ENCODE data around the gene TAC1. TPM values are rescaled to one million over a fixed set of nuclear protein-coding genes. Genes with fewer than 3 reads are reported as not detected.

TAC1 gene
- total RNA-seq, 1 experiment from 2014 or later: 0.13 TPM

GRCh38 chr7:97697396-97697795, 34.5 kb upstream of the TAC1 start:
- CTCF ChIA-PET: no interaction called here
- intact Hi-C loops (cut with micrococcal nuclease; ENCODE audit: unreplicated experiment) (no loop called here), in situ Hi-C loops (cut with HindIII; ENCODE audit: low pct_unique_long_range_greater_than_20kb, low sequenced_read_pairs) (no loop called here)
- POLR2A ChIA-PET: no interaction called here
- no peak for TF ChIP-seq TCF7L2 (IDR thresholded peaks at IDR 0.05; ENCODE audit: low read depth, low read length)
- no peak for TF ChIP-seq SIN3A (IDR thresholded peaks at IDR 0.05; ENCODE audit: borderline replicate concordance, insufficient read depth, low read depth, low read length)
- no peak for TF ChIP-seq CTCF (IDR thresholded peaks at IDR 0.05)
- TF ChIP-seq REST (IDR thresholded peaks at IDR 0.05; ENCODE audit: insufficient read depth in 1 of 2, low read depth in 2 of 2, low read length in 1 of 2): no peak
- TF ChIP-seq POLR2AphosphoS5 (IDR thresholded peaks at IDR 0.05; ENCODE audit: low read depth, low read length): no peak
- DNase-seq (ENCODE audit: low read depth, low spot score) (no peak), ATAC-seq (no peak)
- no peaks in the 10 kb centered on the region for H3K27me3 ChIP-seq (ENCODE audit: control insufficient read depth, insufficient read depth, low read length)
- H3K27ac ChIP-seq (ENCODE audit: low read length): no peak overlapping the region
- H3K36me3 ChIP-seq (ENCODE audit: control insufficient read depth, insufficient read depth, low read length): no peaks in the 10 kb centered on the region
- H3K4me3 ChIP-seq (ENCODE audit: low read depth in 2 of 2, low read length in 2 of 2): no peak overlapping the region
- BruUV-seq (replicated peaks): no TSS peak
- no peaks in the 10 kb centered on the region for H3K4me1 ChIP-seq (ENCODE audit: control insufficient read depth, insufficient read depth, low read length)
- no peaks in the 10 kb centered on the region for H3K9me3 ChIP-seq (ENCODE audit: control insufficient read depth, insufficient read depth, low read depth, low read length)

- intact Hi-C loops (cut with micrococcal nuclease; ENCODE audit: unreplicated experiment) (no loop called here), in situ Hi-C loops (cut with HindIII; ENCODE audit: low pct_unique_long_range_greater_than_20kb, low sequenced_read_pairs) (no loop called here)
- ChIA-PET CTCF (no interaction called here), POLR2A (no interaction called here)
- DNase-seq (ENCODE audit: low read depth, low spot score) (no peak), ATAC-seq (no peak)
- Histone ChIP-seq H3K9me3 (ENCODE audit: control insufficient read depth, insufficient read depth, low read depth, low read length) (no peaks in the 10 kb centered on the region), H3K36me3 (ENCODE audit: control insufficient read depth, insufficient read depth, low read length) (no peaks in the 10 kb centered on the region), H3K27ac (ENCODE audit: low read length) (no peak overlapping the region), H3K27me3 (ENCODE audit: control insufficient read depth, insufficient read depth, low read length) (no peaks in the 10 kb centered on the region), H3K4me1 (ENCODE audit: control insufficient read depth, insufficient read depth, low read length) (no peaks in the 10 kb centered on the region), H3K4me3 (ENCODE audit: low read depth in 2 of 2, low read length in 2 of 2) (no peak overlapping the region)
- TF ChIP-seq CTCF (IDR thresholded peaks at IDR 0.05) (no peak), POLR2AphosphoS5 (IDR thresholded peaks at IDR 0.05; ENCODE audit: low read depth, low read length) (no peak), REST (IDR thresholded peaks at IDR 0.05; ENCODE audit: insufficient read depth in 1 of 2, low read depth in 2 of 2, low read length in 1 of 2) (no peak), TCF7L2 (IDR thresholded peaks at IDR 0.05; ENCODE audit: low read depth, low read length) (no peak), SIN3A (IDR thresholded peaks at IDR 0.05; ENCODE audit: borderline replicate concordance, insufficient read depth, low read depth, low read length) (no peak)
- BruUV-seq (replicated peaks): no TSS peak
Observed at GRCh38 chr7:97722386-97722785, 9.5 kb upstream of the TAC1 start.

Measured in Panc1 (cell line).